ENCODE data around the gene MMP19.

MMP19 gene

GRCh38 chr12:55809274-55809673 lies 33.5 kb downstream of the MMP19 start:
- no peak for TF ChIP-seq CTCF (IDR thresholded peaks at IDR 0.05; ENCODE audit: low read depth, low read length)
- H3K4me3 ChIP-seq (ENCODE audit: low read depth, low read length): no peak overlapping the region

- no peak for TF ChIP-seq CTCF (IDR thresholded peaks at IDR 0.05; ENCODE audit: low read depth, low read length)
Observed at GRCh38 chr12:55806982-55807381, 35.8 kb downstream of the MMP19 start.

GRCh38 chr12:55797550-55797949 lies 45.2 kb downstream of the MMP19 start:
- TF ChIP-seq CTCF (IDR thresholded peaks at IDR 0.05; ENCODE audit: low read depth, low read length): no peak
- no peak overlapping the region for H3K4me3 ChIP-seq (ENCODE audit: low read depth, low read length)

More at GRCh38 chr12:55806982-55807381, 35.8 kb downstream of the MMP19 start:
- no peak overlapping the region for H3K4me3 ChIP-seq (ENCODE audit: low read depth, low read length)

GRCh38 chr12:55797068-55797467 lies 45.7 kb downstream of the MMP19 start:
- no peak overlapping the region for H3K4me3 ChIP-seq (ENCODE audit: low read depth, low read length)
- TF ChIP-seq CTCF (IDR thresholded peaks at IDR 0.05; ENCODE audit: low read depth, low read length): peak; percentile 13; the same call in 1 of the 2 replicates

- no peak for TF ChIP-seq CTCF (IDR thresholded peaks at IDR 0.05; ENCODE audit: low read depth, low read length)
- H3K4me3 ChIP-seq (ENCODE audit: low read depth, low read length): no peak overlapping the region
Observed at GRCh38 chr12:55795950-55796349, 46.8 kb downstream of the MMP19 start.

- no peak overlapping the region for H3K4me3 ChIP-seq (ENCODE audit: low read depth, low read length)
- no peak for TF ChIP-seq CTCF (IDR thresholded peaks at IDR 0.05; ENCODE audit: low read depth, low read length)
Observed at GRCh38 chr12:55789893-55790292, 52.8 kb downstream of the MMP19 start.

- no peak overlapping the region for H3K4me3 ChIP-seq (ENCODE audit: low read depth, low read length)
- TF ChIP-seq CTCF (IDR thresholded peaks at IDR 0.05; ENCODE audit: low read depth, low read length): no peak
Observed at GRCh38 chr12:55789171-55789570, 53.6 kb downstream of the MMP19 start.
